GM18861 (cell line): ENCODE results near the gene TNFRSF12A.

Source experiments
- ATAC-seq: cut with Tn5 transposase; IDR thresholded peaks from one replicate; pipeline ENCODE4 v1.9.1; 2021; ENCODE audit not compliant: unreplicated experiment

TNFRSF12A gene

DNA sequence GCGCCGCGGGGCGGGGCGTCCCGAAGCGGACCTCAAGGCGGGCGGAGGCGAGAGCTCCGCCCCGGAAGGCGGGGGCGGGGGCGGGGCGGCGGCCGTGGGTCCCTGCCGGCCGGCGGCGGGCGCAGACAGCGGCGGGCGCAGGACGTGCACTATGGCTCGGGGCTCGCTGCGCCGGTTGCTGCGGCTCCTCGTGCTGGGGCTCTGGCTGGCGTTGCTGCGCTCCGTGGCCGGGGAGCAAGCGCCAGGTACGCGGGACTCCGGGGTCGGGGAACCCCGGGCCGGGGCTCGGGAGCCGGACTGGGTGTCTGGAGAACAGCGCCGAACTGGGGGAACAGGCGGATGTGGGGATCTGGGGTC is at the start of gene TNFRSF12A:
Gene TNFRSF12A (plus strand): TSS at position 122 of the 357 bp plus-strand sequence. CDS start 30 bp downstream, at position 152.
- ATAC-seq: no peak

GRCh38 chr16:2970563-2970962 is 49.6 kb upstream of the TNFRSF12A start:
- no peak for ATAC-seq

- no peak for ATAC-seq
Measured at GRCh38 chr16:2971134-2971984, 48.8 kb upstream of the TNFRSF12A start.

- ATAC-seq: no peak
Measured at GRCh38 chr16:2971985-2972784, 48.0 kb upstream of the TNFRSF12A start.

DNA sequence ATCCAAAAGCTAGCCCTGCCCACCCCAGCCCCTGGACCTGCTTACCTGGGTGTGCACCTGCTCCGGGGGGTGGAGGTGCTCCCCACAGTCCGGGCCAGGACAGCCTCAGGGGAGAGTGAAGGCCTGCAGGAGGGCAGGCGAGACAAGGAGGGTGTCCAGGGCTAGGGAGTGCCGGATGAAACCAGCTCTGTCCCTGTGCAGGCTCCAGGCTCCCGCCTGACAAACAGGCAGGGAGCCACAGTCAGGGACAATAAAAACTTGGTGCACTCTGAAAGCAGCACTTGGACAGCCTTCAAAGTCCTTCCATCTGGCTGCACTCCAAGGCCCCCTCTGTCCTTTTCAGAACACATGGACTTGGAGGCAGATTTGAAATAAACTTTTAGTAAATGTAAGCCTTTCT is 47.1 kb upstream of the TNFRSF12A start:
- no peak for ATAC-seq

DNA sequence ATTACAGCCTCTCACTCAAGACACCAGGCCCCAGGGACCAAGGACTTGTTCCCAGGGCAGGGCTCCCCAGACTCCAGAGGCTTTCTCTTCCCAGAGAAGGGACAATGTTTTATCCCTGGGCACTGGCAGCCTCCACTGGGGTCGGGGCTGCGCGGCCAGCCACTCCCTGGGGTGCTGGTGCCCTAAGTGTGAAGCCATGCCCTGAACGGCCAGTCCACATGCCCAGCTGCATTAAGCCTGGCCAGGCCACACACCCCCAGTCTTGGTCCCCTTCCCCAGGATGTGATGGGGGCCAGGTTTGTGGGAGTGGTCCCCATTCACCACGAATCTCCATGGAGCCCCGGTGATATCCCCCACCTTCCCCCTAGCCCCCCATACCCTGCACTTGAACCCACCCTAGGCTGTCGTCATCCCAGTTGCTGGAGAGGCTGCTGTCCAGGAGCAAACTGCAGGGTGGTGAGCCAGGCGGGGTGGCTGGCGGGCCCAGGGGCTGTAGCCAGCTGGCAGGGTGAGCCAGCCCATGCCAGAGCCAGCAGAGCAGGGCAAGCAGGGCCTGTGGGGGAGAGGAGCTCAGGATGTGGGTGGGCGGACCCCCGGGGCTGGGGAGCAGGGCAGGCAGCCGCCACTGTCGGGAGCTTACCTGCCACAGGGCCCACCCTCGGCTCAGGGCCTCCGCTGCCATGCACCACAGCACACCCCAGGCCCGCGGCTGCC is 46.4 kb upstream of the TNFRSF12A start:
- no peak for ATAC-seq

DNA sequence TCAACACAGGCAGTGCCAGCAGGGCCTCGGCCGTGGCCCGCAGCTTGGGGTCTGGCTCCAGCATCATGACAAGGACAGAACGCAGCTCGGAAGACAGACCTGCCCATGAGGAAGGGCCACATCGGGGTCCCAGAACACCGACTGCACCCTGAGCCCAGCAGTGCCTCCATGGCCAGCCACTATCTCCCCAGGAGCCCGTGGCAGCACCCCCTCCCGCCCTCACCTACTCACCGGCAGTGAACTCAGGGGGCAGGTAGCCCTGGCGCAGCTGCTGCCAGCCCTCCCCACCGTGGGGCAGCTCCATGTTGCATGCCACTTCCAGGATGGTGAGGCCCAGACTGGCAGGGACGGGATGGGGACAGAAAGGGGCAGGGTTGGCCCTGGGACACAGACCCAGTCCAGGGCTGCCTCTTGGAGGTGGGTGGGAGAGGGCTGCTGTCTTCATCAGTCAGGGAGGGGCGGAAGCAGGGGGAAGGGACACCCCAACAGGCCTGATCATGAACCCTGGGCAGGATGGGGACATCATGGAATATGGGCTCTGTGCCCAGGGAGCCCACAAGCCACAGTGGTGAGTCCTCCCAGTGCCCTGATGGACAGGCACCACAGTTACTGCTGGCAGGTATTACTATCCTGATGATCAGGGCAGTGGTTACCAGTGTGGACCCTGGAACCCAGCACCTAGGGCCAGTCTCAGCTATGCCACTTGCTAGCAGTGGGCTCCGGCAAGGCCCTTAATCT is 45.7 kb upstream of the TNFRSF12A start:
- ATAC-seq: no peak

DNA sequence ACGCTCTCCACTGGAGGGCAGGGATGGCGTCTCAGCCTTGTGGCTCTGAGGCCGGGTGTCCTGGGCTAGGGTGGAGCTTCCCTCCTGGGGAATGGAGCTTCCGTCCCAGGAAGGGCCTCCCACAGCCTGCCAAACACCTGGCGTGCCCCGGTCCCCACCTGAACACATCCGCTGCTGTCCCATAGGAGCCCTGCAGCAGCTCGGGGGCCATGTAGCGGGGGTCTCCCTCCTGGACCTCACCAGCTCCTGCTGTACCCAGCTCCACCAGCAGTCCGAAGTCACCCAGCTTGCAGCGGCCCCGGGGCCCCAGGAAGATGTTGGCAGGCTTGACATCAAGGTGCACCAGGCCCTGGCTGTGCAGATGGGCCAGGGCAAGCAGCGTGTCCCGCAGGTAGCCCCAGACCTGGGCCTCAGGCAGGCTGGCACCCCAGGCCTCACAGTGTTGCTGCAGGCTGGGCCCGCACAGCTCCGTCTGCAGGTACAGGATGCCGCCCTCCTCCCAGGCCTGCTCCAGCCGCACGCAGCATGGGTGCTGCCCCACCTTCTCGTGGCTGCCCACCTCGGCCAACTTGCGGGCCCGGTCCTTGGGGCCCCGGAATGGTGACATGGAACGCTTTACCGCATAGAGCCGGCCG is 44.9 kb upstream of the TNFRSF12A start:
- ATAC-seq: no peak

DNA sequence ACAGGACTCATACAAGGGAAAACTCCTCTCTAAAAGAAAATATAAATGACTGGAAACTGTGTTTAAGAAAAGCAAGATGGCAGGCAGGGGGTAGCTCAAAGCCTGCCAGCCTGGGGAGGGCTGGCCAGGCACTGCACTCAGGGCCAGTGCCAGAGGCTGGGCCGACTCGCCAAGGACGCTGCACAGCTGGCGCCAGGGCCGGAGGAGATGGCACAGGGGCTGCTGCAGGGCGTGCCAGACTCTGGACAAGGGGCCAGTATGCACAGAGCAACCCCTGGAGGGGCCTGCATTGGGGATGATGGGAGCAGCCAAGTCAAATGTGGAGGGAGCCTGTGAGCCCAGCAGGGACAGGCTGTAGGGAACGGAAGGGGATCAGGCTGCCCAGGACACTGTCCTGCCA is 44.0 kb upstream of the TNFRSF12A start:
- ATAC-seq: no peak

DNA sequence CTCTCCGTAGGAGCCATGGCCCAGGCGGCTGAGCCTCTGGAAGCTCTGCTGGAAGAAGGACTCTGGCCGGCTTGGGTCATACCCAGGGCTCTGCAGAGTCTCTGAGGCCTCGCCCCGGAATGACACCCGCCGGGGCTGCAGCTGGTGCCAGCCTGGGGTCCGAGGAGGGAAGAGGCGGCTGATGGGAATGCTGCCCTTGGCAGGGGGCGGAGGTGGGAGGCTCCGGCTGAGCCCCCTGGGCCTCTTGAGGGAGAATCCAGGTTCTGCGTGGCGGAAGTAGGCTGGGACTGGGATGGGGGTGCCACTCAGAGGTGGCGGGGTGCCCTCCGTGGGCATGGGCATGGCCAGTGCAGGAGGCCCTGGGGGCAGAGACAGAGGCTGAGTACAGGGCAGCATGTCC is 43.5 kb upstream of the TNFRSF12A start:
- no peak for ATAC-seq

DNA sequence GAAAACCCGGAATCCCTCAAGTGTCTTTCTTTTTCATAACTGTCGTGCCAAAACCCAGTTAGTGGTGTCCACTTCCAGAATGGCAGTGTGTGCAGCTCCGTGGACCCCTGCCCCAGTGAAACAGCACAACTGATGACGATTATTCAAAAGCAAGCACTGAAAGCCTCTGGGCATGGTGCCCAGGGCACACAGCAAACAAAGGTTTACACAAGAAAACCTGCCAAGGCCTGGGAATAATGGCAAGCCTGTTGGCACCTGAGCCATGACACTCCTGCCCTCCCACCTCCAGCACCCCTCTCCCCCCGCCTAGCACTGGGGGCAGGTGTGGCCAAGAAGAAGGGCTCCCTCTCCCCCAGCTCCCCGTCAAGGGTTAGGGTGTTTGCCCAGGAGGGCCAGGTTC is 42.7 kb upstream of the TNFRSF12A start:
- no peak for ATAC-seq

- no peak for ATAC-seq
Measured at GRCh38 chr16:2979669-2980226, 40.4 kb upstream of the TNFRSF12A start.

- ATAC-seq: peak; percentile 75
Measured at GRCh38 chr16:2980227-2981176, 39.7 kb upstream of the TNFRSF12A start, which contains the start of gene PKMYT1. Gene PKMYT1 (minus strand): TSS chr16:2980446. CDS start chr16:2979657, 789 bp downstream.

GRCh38 chr16:2981177-2981898 is 38.8 kb upstream of the TNFRSF12A start:
- ATAC-seq: no peak

DNA sequence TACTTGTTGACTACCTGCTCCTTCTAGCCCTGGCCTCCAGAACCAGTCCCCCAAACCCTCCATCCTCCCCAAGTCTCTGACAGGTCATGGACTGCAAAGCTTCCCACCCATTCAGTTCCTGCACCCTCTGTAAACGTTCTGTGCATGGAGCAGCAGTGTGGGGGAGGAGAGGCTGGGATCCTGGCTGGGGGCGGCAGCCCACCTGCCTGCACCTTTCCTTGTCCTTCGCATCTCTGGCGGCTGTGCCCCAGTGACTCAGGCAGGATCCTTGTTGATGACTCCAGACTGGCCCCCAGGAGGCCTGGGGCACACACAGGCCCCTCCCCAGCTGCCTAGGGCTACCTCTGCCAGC is 38.3 kb upstream of the TNFRSF12A start:
- no peak for ATAC-seq

DNA sequence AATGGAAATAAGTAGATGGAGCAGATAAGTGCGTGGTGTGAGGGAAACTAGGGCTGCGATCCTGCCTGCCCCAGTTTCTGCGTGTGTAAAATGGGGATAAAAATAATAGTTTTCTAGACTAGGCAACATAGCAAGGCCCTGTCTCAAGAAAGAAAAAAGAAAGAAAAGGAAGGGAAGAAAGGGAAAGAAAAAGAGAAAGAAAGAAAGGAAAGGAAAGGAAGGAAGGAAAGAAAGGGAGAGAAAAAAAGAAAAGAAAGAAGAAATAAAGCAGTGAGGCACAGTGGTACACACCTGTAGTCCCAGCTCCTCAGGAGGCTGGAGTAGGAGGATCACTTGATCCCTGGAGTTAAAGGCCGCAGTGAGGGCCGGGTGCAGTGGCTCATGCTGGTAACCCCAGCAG is 37.8 kb upstream of the TNFRSF12A start:
- no peak for ATAC-seq

DNA sequence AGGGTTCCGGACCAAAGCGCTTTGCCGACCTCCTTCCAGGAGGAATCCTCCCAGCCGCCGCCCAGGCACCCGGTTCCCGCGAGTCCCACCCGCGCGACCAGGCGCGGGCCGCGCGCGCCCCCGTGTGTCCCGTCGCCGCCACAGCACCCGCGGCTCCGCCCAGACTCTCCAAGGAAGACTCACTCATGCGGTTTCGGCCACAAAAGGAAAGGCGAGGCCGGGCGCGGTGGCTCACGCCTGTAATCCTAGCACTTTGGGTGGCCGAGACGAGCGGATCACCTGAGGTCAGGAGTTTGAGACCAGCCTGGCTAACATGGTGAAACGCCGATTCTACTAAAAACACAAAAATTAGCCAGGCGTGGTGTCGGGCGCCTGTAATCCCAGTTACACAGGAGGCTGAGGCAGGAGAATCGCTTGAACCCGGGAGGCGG is 36.4 kb upstream of the TNFRSF12A start:
- no peak for ATAC-seq

GRCh38 chr16:2985462-2985861 is 34.7 kb upstream of the TNFRSF12A start:
- no peak for ATAC-seq
